GM19351 (cell line): ENCODE results near the gene FLNA.
"Not testable (repeated sequence)": the region's sequence is repeated elsewhere in the genome, so short reads cannot be mapped to it uniquely, and the experiment has no call there.

ENCODE experiments used
- ATAC-seq: cut with Tn5 transposase; IDR thresholded peaks from one replicate; pipeline ENCODE4 v1.9.1; 2021; ENCODE audit warnings: mild to moderate bottlenecking, moderate library complexity; ENCODE audit not compliant: unreplicated experiment

Gene FLNA

DNA sequence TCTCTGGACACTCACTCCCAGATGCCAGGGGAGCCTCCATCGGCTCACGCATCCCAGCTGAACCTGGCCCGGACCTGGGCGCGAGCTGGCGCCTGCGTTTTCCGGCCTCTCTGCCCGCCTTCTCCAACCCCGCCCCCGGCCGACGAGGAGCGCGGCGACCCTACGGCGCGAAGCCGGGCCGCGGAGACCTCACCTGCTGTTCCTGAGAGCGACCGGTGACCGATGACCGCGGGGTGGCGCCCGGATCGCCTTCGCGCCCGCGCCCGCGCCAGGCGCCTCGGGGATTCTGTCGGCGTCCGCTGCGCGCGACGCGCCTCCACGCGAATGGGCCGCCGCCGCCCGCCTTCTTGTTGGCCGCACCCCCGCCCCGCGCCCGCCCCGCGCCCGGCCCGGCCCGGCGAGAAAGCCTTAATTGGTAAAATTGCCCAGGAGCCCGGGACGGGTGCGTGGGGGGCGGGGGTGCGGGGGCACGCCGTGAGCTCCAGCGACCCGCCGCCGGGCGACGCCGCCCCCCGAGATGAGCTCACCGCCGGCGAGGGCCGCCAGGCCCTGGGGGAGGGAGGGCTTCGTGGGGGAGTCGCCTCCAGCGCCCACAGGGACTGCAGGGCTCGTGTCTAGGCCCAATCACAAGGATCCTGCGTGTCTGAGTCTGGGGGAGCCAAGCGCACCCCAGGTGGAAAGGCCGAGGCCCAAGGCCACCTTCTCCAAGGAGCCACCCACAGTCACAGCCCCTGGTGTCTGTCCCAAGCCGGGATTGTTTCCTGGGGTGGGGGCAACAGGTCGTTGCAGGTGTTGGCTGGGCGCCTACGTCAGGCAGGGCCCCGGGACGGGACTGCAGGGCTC is at the start of gene FLNA:
Gene FLNA, minus strand, starts transcription at position 322 of the 843 bp plus-strand sequence. CDS start 3,389 bp downstream, outside the sequence.
- no peak for ATAC-seq

DNA sequence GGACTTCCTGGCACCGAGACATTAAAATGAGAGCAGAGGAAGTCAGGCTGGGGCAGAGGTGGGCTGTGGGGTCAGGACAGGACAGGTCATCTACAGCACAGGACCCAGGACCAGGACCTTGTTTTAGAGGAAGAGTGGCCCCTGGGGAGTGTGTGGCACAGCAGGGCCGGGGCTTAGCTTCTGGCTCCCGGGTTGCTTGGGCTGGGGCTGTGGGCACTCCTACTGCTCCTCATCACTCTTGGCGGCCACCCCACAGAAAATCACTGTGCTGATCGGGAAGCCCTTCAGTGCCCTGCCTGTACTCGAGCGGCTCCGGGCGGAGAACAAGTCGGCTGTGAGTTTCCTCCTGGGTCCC is 45.9 kb upstream of the FLNA start:
- ATAC-seq: no peak

GRCh38 chrX:154419688-154420401 is 45.4 kb upstream of the FLNA start:
- no peak for ATAC-seq

DNA sequence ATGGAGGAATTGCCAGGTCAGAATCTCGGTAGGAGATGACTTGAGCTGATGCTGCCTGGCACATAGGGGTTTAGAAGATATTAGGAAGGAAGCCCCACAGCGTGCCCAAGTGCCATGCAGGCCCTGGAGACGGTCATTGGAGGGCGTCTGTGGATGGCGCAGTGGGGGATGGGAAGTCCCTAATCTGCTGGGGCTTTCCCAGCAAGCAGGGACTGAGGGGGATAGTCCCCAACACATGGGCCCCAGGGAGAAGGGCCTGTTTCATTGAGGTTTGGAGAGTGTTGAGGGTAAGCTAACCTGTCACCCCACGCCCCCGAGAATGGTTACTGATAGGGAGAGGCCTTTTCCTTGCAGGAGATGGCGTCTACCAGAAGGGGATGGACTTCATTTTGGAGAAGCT is 44.8 kb upstream of the FLNA start:
- ATAC-seq: no peak

GRCh38 chrX:154417157-154417556 is 42.7 kb upstream of the FLNA start:
- no peak for ATAC-seq

DNA sequence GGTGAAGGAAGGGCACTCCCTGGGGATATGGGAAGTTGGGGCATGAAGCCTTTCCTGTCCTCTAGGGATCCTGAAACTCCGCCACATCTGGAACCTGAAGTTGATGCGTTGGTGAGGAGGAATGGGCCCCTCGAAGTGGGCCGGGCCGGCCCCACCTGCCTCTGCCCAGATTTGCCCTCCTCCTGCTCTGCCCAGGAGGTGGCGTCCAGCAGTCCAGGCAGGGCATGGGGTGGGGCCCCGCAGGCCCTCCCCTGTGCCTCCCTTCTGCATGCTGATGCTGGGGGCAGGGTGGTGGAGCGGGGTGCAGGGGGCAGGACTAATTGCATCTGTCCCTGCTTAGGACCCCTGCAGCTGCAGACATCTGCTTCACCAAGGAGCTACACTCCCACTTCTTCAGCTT is 38.7 kb upstream of the FLNA start:
- no peak for ATAC-seq

- no peak for ATAC-seq
Observed at GRCh38 chrX:154412468-154412867, 38.0 kb upstream of the FLNA start.

DNA sequence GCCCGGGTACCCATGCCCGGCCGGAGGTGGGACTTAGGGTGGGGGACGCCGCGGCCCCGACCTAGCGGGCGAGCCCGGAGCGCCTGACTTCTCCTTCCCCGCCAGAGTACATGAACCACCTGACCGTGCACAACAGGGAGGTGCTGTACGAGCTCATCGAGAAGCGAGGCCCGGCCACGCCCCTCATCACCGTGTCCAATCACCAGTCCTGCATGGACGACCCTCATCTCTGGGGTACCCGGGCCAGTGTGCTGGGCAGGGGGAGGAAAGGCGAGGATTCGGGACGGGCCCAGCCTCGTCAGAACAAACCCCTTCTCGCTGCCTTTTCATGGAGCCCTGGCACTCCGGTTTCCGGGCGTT is 37.5 kb upstream of the FLNA start:
- peak; percentile 56 for ATAC-seq

DNA sequence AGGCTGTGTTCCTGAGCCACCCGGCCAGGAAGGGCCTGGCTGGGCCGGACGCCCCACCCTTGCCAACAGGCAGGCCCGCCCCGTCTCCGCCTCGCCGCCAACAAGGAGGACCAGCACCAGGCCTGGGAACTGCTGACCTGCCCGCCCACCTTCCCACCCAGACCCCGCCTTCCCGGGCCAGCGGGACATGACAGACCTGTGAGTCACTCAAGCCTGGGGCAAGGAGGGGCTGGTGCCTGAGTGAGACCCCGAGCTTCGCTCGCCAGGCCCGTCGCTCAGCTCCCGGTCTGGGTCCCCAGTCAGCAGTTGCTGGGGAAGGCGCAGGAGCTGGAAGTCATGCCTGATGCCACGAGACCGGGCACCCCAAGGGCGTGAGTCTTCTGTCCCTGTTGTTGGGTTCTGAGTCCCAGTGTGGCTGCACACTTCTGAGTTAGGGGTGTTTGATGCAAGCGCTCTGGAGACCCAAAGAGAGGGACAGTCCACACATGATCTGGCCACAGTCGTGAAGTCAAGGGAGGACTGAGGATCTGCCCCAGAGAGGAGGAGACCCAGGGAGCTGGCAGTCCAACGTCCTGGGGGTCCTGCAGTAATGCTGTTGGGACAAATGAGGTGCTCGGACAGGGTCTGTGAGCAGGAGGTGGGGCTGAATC is 34.9 kb upstream of the FLNA start, which contains the start of gene DNASE1L1:
Gene DNASE1L1, minus strand, starts transcription at position 33 of the 650 bp plus-strand sequence. CDS start 3,686 bp downstream, outside the sequence.
- ATAC-seq: peak; percentile 48

DNA sequence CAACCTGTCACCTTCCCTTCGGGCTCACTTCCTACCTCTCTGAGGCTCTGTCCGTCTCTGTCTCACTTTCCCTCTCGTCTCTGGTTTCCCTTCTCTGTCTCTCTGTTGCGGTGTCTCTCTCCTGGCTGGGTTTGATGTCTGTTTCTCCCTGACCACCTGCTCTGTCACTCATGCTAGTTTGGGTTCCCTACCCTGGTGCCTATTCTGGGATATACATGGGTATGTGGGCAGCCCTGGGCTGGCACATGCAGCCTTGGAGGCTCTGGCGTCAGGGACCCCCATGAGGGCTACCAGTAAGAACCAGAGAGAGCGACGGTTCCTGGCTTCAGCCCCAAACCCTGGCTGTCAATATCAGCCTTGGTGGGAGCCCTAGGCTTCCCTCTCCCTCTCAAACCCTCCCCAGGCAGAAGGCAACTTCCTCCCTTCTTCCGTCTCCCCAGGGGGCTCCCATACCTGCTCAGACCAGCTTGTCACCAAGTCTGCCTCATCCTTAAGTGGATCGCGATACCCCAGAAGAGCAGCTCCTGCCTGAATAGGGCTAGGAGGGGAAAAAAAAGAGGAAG is 34.3 kb upstream of the FLNA start:
- peak; percentile 7 for ATAC-seq

- no peak for ATAC-seq
Observed at GRCh38 chrX:154404625-154405192, 30.3 kb upstream of the FLNA start.

DNA sequence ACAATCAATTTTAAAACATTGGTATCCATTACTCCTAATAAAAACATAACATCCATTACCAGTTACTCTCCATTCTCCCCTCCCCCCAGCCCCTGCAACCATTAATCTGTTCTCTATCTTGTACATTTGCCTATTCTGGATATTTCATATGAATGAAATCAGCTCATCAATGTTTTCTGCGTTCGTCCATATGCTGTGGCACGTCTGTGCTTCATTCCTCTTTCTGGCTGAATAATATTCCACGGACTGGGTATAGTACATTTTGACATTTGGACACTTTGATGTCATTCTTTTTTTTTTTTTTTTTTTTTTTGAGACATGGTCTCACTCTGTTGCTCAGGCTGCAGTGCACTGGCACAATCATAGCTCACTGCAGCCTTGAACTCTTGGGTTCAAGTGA is 29.4 kb upstream of the FLNA start:
- ATAC-seq: no peak

GRCh38 chrX:154403192-154403591 is 28.8 kb upstream of the FLNA start:
- ATAC-seq: no peak

GRCh38 chrX:154402622-154403127 is 28.2 kb upstream of the FLNA start:
- ATAC-seq: no peak

GRCh38 chrX:154401918-154402621 is 27.6 kb upstream of the FLNA start:
- no peak for ATAC-seq

GRCh38 chrX:154401045-154401799 is 26.8 kb upstream of the FLNA start:
- ATAC-seq: no peak

- ATAC-seq: not testable (repeated sequence)
Observed at GRCh38 chrX:154400369-154400817, 26.0 kb upstream of the FLNA start.

DNA sequence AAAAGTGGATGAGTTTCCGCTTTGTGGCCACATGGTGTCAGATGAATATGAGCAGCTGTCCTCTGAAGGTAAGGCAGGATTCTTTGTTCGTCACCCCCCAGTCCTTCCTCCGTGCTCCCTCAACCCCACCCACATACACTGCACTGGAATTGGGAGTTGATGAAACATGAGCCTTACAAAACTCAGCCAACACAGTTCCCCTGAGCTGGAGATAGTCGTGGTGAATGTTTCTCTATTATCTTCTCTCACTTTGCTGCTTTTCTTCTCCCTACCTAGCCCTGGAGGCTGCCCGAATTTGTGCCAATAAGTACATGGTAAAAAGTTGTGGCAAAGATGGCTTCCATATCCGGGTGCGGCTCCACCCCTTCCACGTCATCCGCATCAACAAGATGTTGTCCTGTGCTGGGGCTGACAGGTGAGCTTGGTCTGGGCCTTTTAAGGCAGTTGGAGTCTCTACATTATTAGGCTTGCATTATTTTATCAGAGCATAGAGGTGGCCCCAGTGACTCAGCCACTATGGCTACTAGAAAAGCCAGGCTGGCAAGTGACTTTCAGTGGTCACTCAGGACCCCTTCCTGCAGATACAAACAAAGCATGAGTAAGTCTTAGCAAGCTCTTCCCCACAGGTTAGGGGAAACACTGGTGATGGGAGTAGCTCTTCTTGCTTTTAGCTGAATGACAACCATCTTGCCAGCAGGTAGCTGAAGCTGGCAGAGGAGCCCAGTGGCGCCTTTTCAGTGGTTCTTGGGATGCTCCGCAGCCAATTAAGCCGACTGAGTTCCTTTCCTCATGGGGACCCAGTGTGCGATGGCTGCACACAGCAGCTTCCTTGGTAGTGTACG is 25.3 kb upstream of the FLNA start:
- ATAC-seq: no peak
